ENCODE results near the gene SREBF2. TPM values are rescaled to one million over a fixed set of nuclear protein-coding genes. Genes with fewer than 3 reads are reported as not detected.

SREBF2 gene
- total and polyA plus RNA-seq, 2 of the 8 experiments (the other 6 are each of a cell fraction or from before 2014, with no cell fraction given) = 125 to 144 TPM

GRCh38 chr22:41816871-41817270 lies 16.0 kb upstream of the SREBF2 start (continued):
- TF ChIP-seq CHD7 (IDR thresholded peaks at IDR 0.05; ENCODE audit: insufficient replicate concordance, low read length) (no peak), NRF1 (IDR thresholded peaks at IDR 0.05; ENCODE audit: low read depth, low read length) (no peak), CBX8 (IDR thresholded peaks at IDR 0.05; ENCODE audit: borderline replicate concordance, low read depth, low read length) (no peak), BRCA1 (IDR thresholded peaks at IDR 0.05; ENCODE audit: low read depth, low read length) (no peak), HDAC6 (IDR thresholded peaks at IDR 0.05; ENCODE audit: low read depth, low read length) (no peak), CTBP2 (IDR thresholded peaks at IDR 0.05; ENCODE audit: borderline replicate concordance, insufficient read depth, insufficient read length, low read length) (no peak), RNF2 (IDR thresholded peaks at IDR 0.05; ENCODE audit: borderline replicate concordance, low read depth, low read length, missing control alignments, poor library complexity, severe bottlenecking) (no peak), POU5F1 (IDR thresholded peaks at IDR 0.05; ENCODE audit: low read depth, low read length) (no peak), FOSL1 (IDR thresholded peaks at IDR 0.05; ENCODE audit: insufficient read depth, low read depth, low read length) (no peak), TEAD4 (IDR thresholded peaks at IDR 0.05; ENCODE audit: low read depth, low read length) (no peak), SP2 (IDR thresholded peaks at IDR 0.05; ENCODE audit: low read length) (no peak)

Measured in H1 (cell line).